ENCODE data around the gene RAP1GDS1.

The RAP1GDS1 gene, protein sequence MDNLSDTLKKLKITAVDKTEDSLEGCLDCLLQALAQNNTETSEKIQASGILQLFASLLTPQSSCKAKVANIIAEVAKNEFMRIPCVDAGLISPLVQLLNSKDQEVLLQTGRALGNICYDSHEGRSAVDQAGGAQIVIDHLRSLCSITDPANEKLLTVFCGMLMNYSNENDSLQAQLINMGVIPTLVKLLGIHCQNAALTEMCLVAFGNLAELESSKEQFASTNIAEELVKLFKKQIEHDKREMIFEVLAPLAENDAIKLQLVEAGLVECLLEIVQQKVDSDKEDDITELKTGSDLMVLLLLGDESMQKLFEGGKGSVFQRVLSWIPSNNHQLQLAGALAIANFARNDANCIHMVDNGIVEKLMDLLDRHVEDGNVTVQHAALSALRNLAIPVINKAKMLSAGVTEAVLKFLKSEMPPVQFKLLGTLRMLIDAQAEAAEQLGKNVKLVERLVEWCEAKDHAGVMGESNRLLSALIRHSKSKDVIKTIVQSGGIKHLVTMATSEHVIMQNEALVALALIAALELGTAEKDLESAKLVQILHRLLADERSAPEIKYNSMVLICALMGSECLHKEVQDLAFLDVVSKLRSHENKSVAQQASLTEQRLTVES

DNA sequence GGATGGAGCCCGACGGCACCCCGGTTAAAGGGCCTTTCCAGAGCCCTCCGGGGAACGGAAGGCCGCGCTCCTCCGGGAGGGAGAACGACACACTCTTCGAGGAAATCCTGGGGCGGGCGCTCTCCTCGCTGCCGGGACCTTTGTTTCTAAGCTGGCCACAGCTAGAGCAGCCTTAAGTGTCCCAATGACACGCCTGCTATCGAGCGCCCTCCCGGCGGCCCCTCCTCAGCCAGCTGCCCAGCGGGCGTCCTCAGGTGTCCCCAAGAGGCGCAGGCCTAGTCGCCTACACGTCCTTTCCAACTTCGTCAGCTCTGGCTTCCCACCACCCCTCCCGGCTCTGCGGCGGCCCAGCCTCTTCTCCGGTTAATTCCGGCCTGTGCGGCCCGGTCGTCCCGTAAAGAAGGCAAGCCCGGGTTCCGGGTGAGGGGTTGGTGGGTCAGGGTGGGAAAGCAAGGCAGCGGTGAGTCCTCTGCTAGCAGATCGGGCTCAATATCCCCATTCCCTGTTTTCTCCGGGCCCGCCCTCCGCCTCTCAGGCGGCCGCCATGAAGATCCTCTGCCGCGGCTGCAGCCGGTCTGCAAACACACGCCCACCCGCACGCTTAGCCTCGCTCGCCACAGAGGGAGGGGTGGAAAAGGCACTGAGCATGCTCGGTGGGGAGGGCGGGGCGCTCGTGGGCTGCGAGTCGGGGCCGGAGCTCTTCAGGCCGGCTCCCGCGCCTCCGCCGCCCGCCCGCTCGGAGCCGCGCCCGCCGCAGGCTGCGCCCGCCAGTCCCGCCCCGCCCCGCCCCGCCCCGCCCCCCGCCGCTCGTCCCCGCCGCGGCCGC, at the start of gene RAP1GDS1:
RAP1GDS1 (plus strand) TSS at position 806 of the 826 bp plus-strand sequence. CDS start 182 bp downstream, outside the sequence.
- Histone ChIP-seq H3K27me3 (ENCODE audit: control insufficient read depth, insufficient read depth, low read length) (no peaks in the 10 kb centered on the region), H3K4me3 (ENCODE audit: low read depth, low read length) (peak within 1 kb of the TSS; percentile 86), H2AFZ (peak within 1 kb of the TSS; percentile 93), H3K36me3 (ENCODE audit: control insufficient read depth, insufficient read depth, low read length) (no peaks in the 10 kb centered on the region), H3K4me2 (ENCODE audit: low read length) (peak within 1 kb of the TSS; percentile 95), H3K9ac (peak within 1 kb of the TSS; percentile 42), H3K27ac (peak within 1 kb of the TSS; percentile 98), H3K9me3 (ENCODE audit: control insufficient read depth, low read length) (no peaks in the 10 kb centered on the region), H3K4me1 (peaks cover 4% of the 10 kb centered on the region), H3K79me2 (peaks cover 4% of the 10 kb centered on the region)
- TF ChIP-seq, protein P1, sequence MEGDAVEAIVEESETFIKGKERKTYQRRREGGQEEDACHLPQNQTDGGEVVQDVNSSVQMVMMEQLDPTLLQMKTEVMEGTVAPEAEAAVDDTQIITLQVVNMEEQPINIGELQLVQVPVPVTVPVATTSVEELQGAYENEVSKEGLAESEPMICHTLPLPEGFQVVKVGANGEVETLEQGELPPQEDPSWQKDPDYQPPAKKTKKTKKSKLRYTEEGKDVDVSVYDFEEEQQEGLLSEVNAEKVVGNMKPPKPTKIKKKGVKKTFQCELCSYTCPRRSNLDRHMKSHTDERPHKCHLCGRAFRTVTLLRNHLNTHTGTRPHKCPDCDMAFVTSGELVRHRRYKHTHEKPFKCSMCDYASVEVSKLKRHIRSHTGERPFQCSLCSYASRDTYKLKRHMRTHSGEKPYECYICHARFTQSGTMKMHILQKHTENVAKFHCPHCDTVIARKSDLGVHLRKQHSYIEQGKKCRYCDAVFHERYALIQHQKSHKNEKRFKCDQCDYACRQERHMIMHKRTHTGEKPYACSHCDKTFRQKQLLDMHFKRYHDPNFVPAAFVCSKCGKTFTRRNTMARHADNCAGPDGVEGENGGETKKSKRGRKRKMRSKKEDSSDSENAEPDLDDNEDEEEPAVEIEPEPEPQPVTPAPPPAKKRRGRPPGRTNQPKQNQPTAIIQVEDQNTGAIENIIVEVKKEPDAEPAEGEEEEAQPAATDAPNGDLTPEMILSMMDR (IDR thresholded peaks at IDR 0.05) = no peak

DNA sequence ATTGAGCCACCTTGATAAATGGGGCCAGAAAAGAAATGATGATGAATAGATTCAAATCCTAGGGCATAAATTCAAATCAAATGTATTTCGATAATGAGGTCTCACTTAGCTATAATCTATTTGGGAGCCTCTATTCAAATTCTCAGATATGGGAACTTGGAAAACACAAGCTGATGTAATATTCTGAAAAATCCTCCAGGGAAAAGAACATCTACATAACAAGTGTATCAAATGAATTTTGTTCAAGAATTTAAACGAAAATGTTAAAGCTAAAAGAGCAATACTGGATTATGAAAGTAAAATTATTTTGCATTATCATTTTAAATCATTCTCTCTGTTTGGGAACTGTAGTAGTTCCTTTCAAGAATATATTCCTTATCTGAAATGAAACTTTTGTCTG, 38.9 kb upstream of the RAP1GDS1 start:
- Histone ChIP-seq H3K4me2 (ENCODE audit: low read length) (no peak overlapping the region), H3K4me3 (ENCODE audit: low read depth, low read length) (no peak overlapping the region), H3K4me1 (no peaks in the 10 kb centered on the region), H3K9me3 (ENCODE audit: control insufficient read depth, low read length) (no peaks in the 10 kb centered on the region), H3K9ac (no peak overlapping the region), H3K27me3 (ENCODE audit: control insufficient read depth, insufficient read depth, low read length) (no peaks in the 10 kb centered on the region), H3K79me2 (no peaks in the 10 kb centered on the region), H3K27ac (no peak overlapping the region), H2AFZ (no peak overlapping the region), H3K36me3 (ENCODE audit: control insufficient read depth, insufficient read depth, low read length) (no peaks in the 10 kb centered on the region)
- TF ChIP-seq, protein P1 (IDR thresholded peaks at IDR 0.05) = no peak

DNA sequence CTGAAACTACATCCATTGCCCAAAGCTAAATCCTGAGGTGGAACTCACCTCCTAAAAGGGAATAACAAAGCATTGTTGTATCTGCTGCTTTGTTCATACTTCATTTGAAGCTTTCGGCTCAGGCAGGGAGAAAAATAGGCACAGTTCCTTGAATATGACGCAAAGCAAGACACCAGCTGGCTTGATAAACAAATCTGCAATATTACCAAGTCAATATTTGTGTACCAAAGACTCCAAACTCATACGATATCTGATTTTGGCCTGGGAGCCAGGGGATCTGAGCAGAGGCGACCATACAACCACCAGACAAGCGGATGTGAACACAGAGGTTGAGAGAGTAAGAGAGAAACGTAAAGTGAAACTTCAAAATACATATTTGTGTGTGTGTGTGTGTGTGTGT, 34.8 kb upstream of the RAP1GDS1 start:
- no peak overlapping the region for H3K9ac ChIP-seq
- H3K36me3 ChIP-seq (ENCODE audit: control insufficient read depth, insufficient read depth, low read length) = no peaks in the 10 kb centered on the region
- TF ChIP-seq, protein P1 (IDR thresholded peaks at IDR 0.05) = no peak
- H3K9me3 ChIP-seq (ENCODE audit: control insufficient read depth, low read length) = no peaks in the 10 kb centered on the region
- H3K79me2 ChIP-seq = no peaks in the 10 kb centered on the region
- H3K4me1 ChIP-seq = no peaks in the 10 kb centered on the region
- H3K27me3 ChIP-seq (ENCODE audit: control insufficient read depth, insufficient read depth, low read length) = no peaks in the 10 kb centered on the region
- H3K4me2 ChIP-seq (ENCODE audit: low read length) = no peak overlapping the region
- H2AFZ ChIP-seq = no peak overlapping the region
- no peak overlapping the region for H3K4me3 ChIP-seq (ENCODE audit: low read depth, low read length)
- no peak overlapping the region for H3K27ac ChIP-seq

DNA sequence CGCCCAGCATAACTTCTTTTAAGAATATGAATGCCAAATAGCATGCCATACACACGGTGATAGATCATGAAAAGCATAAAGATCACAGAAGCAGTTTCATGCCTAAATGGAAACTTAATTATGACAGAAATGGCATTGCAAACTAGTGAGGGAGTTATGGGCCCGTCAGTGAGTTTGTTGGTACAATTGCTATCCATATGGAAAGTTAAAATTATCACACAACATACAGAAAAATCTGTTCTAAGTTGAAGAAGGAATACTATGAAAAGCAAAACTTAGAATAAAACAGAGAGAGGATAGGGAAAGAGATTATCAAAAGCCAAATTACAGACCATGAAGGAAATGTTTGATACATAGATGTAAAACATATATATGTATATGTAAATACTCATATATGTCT, 30.2 kb upstream of the RAP1GDS1 start:
- TF ChIP-seq, protein P1 (IDR thresholded peaks at IDR 0.05) = no peak
- H3K27me3 ChIP-seq (ENCODE audit: control insufficient read depth, insufficient read depth, low read length) = no peaks in the 10 kb centered on the region

More for the DNA sequence above, 30.2 kb upstream of the RAP1GDS1 start:
- Histone ChIP-seq H3K9ac (no peak overlapping the region), H3K4me1 (no peaks in the 10 kb centered on the region), H3K79me2 (no peaks in the 10 kb centered on the region), H3K4me2 (ENCODE audit: low read length) (no peak overlapping the region), H3K9me3 (ENCODE audit: control insufficient read depth, low read length) (no peaks in the 10 kb centered on the region), H3K27ac (no peak overlapping the region), H2AFZ (no peak overlapping the region), H3K4me3 (ENCODE audit: low read depth, low read length) (no peak overlapping the region), H3K36me3 (ENCODE audit: control insufficient read depth, insufficient read depth, low read length) (no peaks in the 10 kb centered on the region)
